ENCODE results near the gene ABTB1.

GRCh38 chr3:127658234-127658633 is 14.5 kb upstream of the ABTB1 start:
- no peak for TF ChIP-seq POLR2A (IDR thresholded peaks at IDR 0.05)
- TF ChIP-seq CTCF (IDR thresholded peaks at IDR 0.05) = no peak
